Activated naive CD4-positive, alpha-beta T cell treated with anti-CD3 and anti-CD28 coated beads, Interleukin-2, amount 10 ng/mL, durations not matched to agents 7 days and 5 days (primary cell): ENCODE data around the gene PLA2G1B.

ENCODE experiments used
- CTCF ChIA-PET: fragments of 350-600 bp; sonication (Branson Sonifier 250); formaldehyde crosslinking; loops from one replicate; lab custom pipeline; 2021; ENCODE audit warnings: antibody characterized with exemption; lab: Charles Lee
- DNase-seq: peaks from one replicate; pipeline ENCODE4 v3.0.0-alpha.2; 2020
- H3K27ac Mint-ChIP-seq: one replicate; pipeline ENCODE4 v1.8.0; 2021; ENCODE audit warnings: mild to moderate bottlenecking, moderate library complexity, mixed read lengths
- H3K27me3 Mint-ChIP-seq: one replicate; pipeline ENCODE4 v1.8.0; 2021; ENCODE audit warnings: mild to moderate bottlenecking, mixed read lengths
- H3K36me3 Mint-ChIP-seq: one replicate; pipeline ENCODE4 v1.8.0; 2021; ENCODE audit warnings: mixed read lengths
- H3K4me1 Mint-ChIP-seq: one replicate; pipeline ENCODE4 v1.8.0; 2021; ENCODE audit warnings: mixed read lengths
- H3K4me3 Mint-ChIP-seq: one replicate; pipeline ENCODE4 v1.8.0; 2021; ENCODE audit warnings: mild to moderate bottlenecking, moderate library complexity, mixed read lengths
- H3K9me3 Mint-ChIP-seq: one replicate; pipeline ENCODE4 v1.8.0; 2021; ENCODE audit warnings: mixed read lengths

The PLA2G1B gene

DNA sequence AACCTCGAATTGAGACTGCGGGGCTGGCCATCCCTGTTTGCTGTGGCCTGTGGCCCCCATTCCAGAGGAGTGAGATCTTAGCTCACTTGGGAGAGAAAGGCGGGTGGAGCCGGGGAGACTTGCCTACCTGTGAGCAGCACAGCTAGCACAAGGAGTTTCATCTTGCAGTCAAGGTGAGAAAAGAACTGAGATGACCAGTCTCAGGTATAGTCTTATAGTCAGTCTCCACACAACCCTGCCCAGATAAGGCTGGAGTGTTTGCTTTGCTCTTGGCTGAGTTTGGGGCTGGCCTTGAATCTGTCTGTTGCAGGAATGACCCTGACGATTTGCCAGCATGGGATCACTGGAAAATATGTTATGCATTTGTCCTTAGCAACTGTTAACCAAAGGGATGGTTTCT is at the start of gene PLA2G1B:
PLA2G1B (minus strand) TSS at position 187 of the 400 bp plus-strand sequence; CDS start at position 161, 26 bp downstream.
- CTCF ChIA-PET, result interaction anchor here (0.9 to 1.9 kb wide), 4 partner anchors 26 to 321 kb away, joined by 3 to 14 read pairs (median 4); partner anchors contain the start of gene SIRT4
- Mint-ChIP-seq H3K9me3 (no peaks in the 10 kb centered on the region), H3K4me1 (peaks cover 8% of the 10 kb centered on the region), H3K27me3 (peaks cover 50% of the 10 kb centered on the region), H3K36me3 (no peaks in the 10 kb centered on the region), H3K27ac (no peak within 1 kb of the TSS), H3K4me3 (no peak within 1 kb of the TSS)
- DNase-seq, result no peak

DNA sequence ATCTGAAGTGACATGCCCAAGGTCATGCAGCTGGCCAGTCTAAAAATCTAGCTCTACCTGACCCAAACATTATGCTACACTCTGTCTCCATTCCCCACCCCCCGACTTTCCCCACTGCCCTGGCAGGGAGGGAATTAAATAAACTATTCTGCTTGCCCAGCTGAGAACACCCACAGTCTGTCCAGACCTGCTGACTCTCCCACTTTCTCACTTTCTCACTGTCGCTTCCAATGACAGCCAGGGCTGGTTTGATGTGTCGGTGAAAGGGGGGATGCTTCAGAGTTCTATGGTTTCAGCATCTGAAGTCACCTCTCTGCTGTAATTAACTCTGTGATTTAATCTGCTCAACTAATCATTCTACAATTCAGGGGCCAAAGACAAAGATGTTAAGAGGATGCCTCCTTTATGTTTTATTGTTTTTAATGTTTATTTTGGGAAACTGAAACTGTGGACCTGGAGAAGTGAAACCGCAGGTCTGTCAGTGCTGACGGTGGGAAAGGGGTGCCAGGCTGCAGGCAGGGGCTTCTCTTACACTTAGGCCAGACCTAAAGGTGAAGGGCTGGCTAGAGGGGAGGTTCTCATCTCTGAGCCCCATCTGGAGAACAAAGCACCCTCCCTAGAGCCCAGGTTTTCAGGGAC is 49.5 kb upstream of the PLA2G1B start:
- Mint-ChIP-seq H3K4me1 (no peaks in the 10 kb centered on the region), H3K27me3 (peaks cover 59% of the 10 kb centered on the region), H3K4me3 (no peak overlapping the region), H3K36me3 (no peaks in the 10 kb centered on the region), H3K9me3 (no peaks in the 10 kb centered on the region), H3K27ac (no peak overlapping the region)
- CTCF ChIA-PET, result no interaction called here
- no peak for DNase-seq

DNA sequence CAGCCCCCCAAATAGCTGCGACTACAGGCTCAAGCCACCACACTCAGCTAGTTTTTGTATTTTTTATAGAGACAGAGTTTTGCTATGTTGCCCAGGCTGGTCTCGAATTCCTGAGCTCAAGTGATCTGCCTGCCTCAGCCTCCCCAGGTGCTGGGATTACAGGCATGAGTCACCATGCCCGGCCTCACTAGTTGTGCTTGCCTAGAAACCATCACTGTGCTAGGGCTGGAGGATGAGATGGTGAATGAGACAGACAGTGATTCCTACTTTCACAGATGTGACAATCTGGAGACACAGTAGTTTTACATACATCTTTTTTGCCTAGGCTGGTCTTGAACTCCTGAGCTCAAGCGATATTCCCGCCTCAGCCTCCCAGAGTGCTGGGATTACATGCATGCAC is 48.8 kb upstream of the PLA2G1B start:
- Mint-ChIP-seq H3K36me3 (no peaks in the 10 kb centered on the region), H3K27me3 (peaks cover 64% of the 10 kb centered on the region), H3K4me3 (no peak overlapping the region), H3K9me3 (no peaks in the 10 kb centered on the region), H3K4me1 (no peaks in the 10 kb centered on the region), H3K27ac (no peak overlapping the region)
- no peak for DNase-seq
- CTCF ChIA-PET, result interaction anchor here (1.2 kb wide), 1 partner anchor 9 kb away, joined by 4 read pairs; no protein-coding TSS in a partner anchor

DNA sequence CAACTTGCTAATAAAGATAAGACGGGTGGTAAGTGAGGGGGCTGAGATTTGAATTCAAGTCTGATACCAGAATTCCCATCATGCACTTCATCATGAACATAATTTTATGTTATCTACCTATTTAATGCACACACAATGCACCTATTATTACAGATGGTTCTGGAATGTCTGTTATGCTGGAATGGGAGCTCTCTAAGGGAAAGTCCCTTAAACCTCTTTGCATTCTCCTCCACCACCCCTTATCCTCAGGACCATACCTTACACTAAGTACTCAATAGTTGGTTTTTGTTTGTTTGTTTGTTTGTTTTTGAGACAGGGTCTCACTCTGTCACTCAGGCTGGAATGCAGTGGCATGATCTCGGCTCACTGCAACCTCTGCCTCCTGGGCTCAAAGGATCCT is 48.4 kb upstream of the PLA2G1B start:
- no peaks in the 10 kb centered on the region for H3K9me3 Mint-ChIP-seq
- no peaks in the 10 kb centered on the region for H3K36me3 Mint-ChIP-seq
- H3K4me1 Mint-ChIP-seq, result no peaks in the 10 kb centered on the region
- CTCF ChIA-PET, result interaction anchor here (1.2 kb wide), 1 partner anchor 9 kb away, joined by 4 read pairs; no protein-coding TSS in a partner anchor
- no peak for DNase-seq
- peaks cover 67% of the 10 kb centered on the region for H3K27me3 Mint-ChIP-seq
- no peak overlapping the region for H3K4me3 Mint-ChIP-seq
- no peak overlapping the region for H3K27ac Mint-ChIP-seq

DNA sequence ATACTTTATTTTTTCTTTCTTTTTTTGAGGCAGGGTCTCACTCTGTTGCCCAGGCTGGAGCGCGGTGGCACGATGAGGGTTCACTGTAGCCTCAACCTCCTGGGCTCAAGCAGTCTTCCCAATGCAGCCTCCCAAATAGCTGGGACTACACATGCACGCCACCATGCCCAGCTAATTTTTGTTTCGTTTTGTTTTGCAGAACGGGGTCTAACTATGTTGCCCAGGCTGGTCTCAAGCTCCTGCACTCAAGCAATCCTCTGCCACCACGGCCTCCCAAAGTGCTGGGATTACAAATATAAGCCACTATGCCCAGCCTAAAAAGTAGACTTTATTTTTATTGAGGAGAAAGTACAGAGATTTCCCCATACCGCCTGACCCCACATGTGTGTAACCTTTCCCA is 46.1 kb upstream of the PLA2G1B start:
- no peak overlapping the region for H3K4me3 Mint-ChIP-seq
- H3K4me1 Mint-ChIP-seq, result peaks cover 13% of the 10 kb centered on the region
- H3K27me3 Mint-ChIP-seq, result peaks cover 75% of the 10 kb centered on the region
- H3K9me3 Mint-ChIP-seq, result no peaks in the 10 kb centered on the region
- CTCF ChIA-PET, result interaction anchor here (0.6 to 1.1 kb wide), 2 partner anchors 16 to 32 kb away, joined by 3 read pairs; no protein-coding TSS in a partner anchor
- H3K36me3 Mint-ChIP-seq, result no peaks in the 10 kb centered on the region
- H3K27ac Mint-ChIP-seq, result no peak overlapping the region
- DNase-seq, result no peak

DNA sequence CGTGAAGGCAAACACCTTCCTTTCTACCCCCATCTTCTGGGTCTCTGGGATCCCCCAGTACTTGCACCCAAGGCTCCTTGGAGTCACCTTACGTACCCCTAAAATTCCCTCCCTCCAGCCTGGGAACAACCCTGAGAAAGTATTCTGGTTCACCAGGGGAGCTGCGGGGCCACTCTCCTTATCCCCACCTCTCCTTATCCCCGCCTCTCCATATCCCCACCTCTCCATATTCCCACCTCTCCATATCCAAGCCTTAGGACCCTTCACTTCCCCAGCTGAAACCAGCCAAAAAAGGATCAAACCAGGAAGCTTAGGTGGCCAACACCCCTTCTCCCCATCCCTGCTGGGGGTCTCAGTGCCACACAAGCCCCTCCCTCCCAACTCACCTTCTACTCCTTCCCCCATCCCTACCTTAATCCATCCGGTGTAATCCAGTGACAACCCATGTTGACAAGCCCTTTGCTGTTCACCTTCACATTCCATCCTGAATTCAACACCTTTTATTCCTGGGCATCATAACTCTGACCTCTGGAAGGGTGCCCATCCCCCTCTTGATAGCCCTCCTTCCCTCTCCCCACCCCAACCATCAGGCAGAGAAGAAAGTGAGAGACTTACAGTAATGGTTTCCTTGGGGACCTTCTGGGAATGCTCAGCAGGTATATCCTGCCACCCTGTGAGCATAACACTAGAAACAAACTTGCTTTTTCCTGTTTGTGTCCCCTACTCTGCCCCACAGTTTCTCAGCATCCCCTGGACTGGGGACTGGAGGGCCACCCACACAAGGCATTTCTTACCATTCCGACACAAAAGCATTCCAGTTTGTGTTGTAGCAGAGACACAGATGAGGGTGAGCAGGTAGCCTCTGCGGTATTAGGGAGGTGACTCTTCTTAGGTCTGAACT is 43.0 kb upstream of the PLA2G1B start:
- CTCF ChIA-PET, result no interaction called here
- Mint-ChIP-seq H3K4me1 (peaks cover 17% of the 10 kb centered on the region), H3K9me3 (no peaks in the 10 kb centered on the region)

DNA sequence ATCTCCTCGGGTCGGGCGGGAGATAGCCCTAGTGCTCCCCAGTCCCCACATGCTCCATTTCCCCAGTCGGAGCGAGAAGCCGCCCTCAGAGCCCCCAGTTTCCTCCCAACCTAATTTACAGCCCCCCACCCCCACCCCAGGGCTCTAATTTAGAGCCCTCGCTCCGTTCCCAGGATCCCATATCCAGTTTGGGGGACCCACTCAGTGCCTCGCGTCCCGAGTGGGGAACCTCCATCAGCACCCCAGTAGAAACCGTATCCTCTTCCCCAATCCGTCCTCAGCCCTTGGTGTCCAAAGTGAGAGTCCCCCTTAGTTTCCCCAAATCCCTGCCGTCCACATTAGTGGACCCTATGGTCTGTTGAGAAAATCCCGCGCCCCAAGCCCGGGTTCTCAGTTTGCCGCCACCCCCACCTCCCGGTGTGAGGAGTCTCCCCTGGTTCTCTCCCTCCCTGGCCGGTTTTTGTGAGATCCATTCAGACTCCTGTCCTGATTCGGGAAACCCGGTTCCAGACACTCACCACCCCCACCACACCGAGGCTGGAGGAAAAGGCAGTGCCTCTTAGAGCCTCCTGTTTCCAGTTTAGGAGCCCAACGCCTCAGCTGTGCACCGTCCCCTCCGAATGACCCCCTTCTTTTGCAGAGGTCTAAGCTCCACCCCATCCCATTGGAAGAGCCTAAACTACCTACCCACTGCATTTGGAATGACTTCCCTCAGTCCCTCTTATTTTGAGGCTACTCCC is 42.2 kb upstream of the PLA2G1B start:
- peaks cover 17% of the 10 kb centered on the region for H3K4me1 Mint-ChIP-seq
- H3K9me3 Mint-ChIP-seq, result no peaks in the 10 kb centered on the region
- CTCF ChIA-PET, result no interaction called here
- H3K4me3 Mint-ChIP-seq, result peak overlapping the region; percentile 61
- no peak overlapping the region for H3K27ac Mint-ChIP-seq
- no peak for DNase-seq
- H3K27me3 Mint-ChIP-seq, result peaks cover 79% of the 10 kb centered on the region
- no peaks in the 10 kb centered on the region for H3K36me3 Mint-ChIP-seq

More for the DNA sequence above, 43.0 kb upstream of the PLA2G1B start:
- DNase-seq, result no peak
- H3K36me3 Mint-ChIP-seq, result no peaks in the 10 kb centered on the region
- peaks cover 79% of the 10 kb centered on the region for H3K27me3 Mint-ChIP-seq
- peak overlapping the region; percentile 17 for H3K4me3 Mint-ChIP-seq
- H3K27ac Mint-ChIP-seq, result no peak overlapping the region

DNA sequence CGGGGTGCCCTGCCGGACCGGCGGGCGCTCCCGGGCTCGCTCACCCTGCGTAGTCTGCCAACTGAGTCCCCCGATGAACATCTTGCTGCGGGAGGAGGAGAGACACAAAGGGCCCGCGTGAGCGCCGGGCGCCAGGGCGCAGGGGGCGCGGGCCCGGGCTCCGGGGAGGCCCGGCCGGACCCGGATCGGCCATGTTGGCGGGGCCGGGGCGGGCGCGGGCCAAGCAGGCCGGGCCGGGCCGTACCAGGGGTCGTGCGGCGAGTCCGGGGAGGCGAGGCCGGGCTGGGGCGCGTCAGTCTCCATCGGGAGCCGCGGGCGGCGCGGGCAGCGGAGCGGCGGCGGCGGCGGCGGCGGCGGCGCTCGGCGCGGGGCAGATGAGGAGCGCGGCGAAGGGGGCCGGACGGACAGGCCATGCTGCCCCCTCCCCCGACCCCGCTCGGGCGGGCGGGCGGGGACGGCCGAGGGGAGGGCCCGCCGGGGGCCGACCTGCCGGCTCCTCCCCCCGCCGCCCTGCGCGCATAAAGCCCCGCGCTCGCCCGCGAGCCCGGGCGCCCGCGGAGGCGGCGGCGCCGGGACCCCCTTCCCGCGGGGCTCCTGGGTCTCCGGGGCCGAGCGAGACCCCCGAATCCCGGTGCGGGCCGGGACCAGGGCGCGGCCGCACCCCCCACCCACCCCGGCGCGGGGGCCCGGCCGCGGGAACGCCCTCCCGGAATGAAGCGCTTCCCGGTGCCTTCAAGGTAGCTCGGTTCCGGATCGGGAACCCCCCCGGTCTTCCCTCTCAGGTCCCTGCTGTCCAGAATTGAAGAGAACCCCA is 41.4 kb upstream of the PLA2G1B start, which contains the start of gene MSI1:
MSI1 (minus strand) TSS at position 376 of the 814 bp plus-strand sequence; CDS start at position 303, 73 bp downstream.
- Mint-ChIP-seq H3K4me1 (peaks cover 17% of the 10 kb centered on the region), H3K36me3 (no peaks in the 10 kb centered on the region), H3K27ac (no peak within 1 kb of the TSS), H3K27me3 (peaks cover 80% of the 10 kb centered on the region), H3K4me3 (peak within 1 kb of the TSS; percentile 61), H3K9me3 (no peaks in the 10 kb centered on the region)
- CTCF ChIA-PET, result no interaction called here
- DNase-seq, result no peak

DNA sequence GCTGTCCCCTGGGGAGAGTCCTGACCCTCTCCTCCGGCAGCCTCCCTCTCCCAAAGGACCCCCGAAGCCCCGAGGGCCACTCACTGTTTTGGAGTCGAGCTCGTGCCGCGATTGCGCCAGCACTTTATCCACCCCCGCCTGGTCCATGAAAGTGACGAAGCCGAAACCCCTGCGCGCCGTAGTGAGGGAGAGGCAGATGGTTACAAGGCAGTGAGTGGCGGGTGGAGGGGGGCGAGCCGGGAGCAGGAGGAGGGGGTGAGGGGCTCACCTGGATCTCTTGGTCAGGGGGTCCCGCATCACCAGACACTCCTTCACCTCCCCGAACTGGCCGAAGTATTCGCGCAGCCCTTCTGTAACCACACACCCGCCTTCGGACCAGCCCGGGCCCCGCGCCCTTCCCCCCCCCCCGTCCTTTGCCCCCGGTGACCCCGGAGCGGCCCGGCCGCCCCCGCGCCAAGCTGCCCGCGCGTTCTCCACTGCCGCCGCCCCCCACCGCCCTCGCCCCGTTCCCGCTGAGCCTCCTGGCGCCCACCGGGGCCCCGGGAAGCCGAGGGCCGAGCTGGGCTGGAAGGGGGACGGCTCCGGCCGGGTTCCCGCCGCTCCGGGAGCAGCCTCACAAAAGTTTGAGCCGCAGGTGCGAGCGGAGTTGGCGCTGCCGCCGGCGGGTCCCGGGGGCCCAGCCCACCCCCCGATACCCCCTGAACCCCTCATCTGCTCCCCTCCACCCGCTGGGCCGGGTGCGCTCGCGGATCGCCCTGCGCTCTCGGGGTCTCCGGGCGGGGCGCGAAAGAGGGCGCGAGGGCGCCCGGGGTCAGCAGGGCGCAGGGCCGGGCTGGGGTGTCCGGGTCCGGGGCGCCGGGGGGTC is 40.6 kb upstream of the PLA2G1B start:
- Mint-ChIP-seq H3K9me3 (no peaks in the 10 kb centered on the region), H3K27ac (no peak overlapping the region), H3K4me1 (peaks cover 17% of the 10 kb centered on the region), H3K4me3 (peak overlapping the region; percentile 31), H3K36me3 (no peaks in the 10 kb centered on the region), H3K27me3 (peaks cover 85% of the 10 kb centered on the region)
- DNase-seq, result no peak
- CTCF ChIA-PET, result interaction anchor here (0.9 to 2.9 kb wide), 8 partner anchors 11 to 84 kb away, joined by 3 to 11 read pairs (median 4); no protein-coding TSS in a partner anchor

DNA sequence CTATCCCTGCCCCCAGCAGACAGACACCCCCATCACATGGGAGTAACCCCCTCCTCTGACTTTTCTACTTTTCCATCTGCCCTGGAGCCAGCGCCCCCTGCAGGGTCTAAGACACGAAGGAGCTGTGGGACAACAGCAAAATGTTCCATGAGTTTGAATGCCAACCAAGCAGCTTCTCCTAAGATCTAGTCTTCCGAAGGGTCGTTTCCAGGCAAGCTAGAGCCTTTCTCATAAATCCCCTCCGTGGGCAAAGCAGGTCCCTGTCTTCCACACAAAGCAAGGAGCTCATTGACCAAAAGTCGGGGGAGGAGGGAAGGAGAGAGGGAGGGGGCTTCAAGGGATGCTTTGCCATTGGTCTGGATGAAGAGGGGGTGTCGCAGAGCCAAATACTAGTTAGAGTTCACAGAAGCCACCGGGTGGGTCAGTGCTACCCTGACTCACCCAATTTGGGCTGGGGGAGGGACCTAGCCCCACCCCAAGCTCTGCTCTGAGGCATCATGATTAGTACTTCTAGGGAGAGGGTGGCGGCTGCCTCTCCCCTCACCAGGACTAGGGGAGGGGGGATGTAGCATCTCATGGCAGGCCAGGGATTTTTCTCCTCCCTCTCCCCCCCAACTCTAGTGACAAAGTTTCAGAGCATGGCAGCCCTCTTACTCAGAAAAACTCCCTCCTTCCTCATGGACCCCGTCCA is 39.8 kb upstream of the PLA2G1B start:
- H3K4me3 Mint-ChIP-seq, result peak overlapping the region; percentile 24
- H3K27me3 Mint-ChIP-seq, result peaks cover 89% of the 10 kb centered on the region
- no peaks in the 10 kb centered on the region for H3K36me3 Mint-ChIP-seq
- no peaks in the 10 kb centered on the region for H3K9me3 Mint-ChIP-seq
- CTCF ChIA-PET, result interaction anchor here (0.5 to 2.9 kb wide), 21 partner anchors 9 to 492 kb away, joined by 3 to 12 read pairs (median 4); no protein-coding TSS in a partner anchor
- peaks cover 17% of the 10 kb centered on the region for H3K4me1 Mint-ChIP-seq
- DNase-seq, result no peak
- no peak overlapping the region for H3K27ac Mint-ChIP-seq

DNA sequence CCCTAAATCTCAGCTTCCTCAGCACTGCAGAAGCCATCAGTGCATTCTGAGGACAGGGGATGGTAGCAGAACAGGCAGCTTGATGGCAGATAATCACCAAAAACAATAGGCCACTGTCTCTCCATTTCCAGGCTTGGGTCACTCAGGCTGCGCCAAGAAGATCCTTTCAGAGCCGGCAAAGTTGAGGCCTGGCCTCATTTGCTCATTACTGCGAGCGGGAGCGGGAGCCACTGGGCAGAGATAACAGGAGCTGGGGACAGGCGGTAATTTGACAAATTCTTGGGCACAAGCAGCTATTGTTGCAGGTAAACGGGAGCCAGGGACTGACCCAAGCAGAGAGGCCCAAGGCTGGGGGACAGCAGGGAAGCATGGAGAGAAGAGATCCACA is 39.3 kb upstream of the PLA2G1B start:
- peaks cover 20% of the 10 kb centered on the region for H3K4me1 Mint-ChIP-seq
- CTCF ChIA-PET, result interaction anchor here (0.5 to 2.9 kb wide), 18 partner anchors 9 to 492 kb away, joined by 3 to 12 read pairs (median 4); no protein-coding TSS in a partner anchor
- no peaks in the 10 kb centered on the region for H3K36me3 Mint-ChIP-seq
- H3K9me3 Mint-ChIP-seq, result no peaks in the 10 kb centered on the region
- no peak overlapping the region for H3K27ac Mint-ChIP-seq
- DNase-seq, result no peak
- no peak overlapping the region for H3K4me3 Mint-ChIP-seq
- peaks cover 90% of the 10 kb centered on the region for H3K27me3 Mint-ChIP-seq

DNA sequence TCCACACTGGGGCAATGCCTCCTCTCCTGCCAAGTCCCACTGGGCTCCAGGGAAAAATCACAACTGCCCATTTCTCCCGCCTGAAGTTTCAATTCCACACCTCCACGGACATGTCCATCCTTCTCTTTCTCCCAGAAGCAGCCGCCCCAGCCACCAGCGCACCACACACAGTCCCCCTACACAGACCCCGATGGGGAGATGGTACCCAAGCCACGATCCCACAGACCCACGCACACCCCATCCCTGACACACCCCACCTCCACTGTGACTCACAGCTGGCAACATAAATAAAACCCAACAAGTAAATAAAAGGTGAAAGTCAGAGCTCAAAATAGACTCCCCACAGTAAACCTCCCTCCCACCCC is 38.7 kb upstream of the PLA2G1B start:
- CTCF ChIA-PET, result interaction anchor here (0.9 to 2.9 kb wide), 8 partner anchors 9 to 284 kb away, joined by 3 to 12 read pairs (median 4); no protein-coding TSS in a partner anchor

More for the DNA sequence above, 38.7 kb upstream of the PLA2G1B start:
- Mint-ChIP-seq H3K4me1 (peaks cover 20% of the 10 kb centered on the region), H3K27me3 (peaks cover 90% of the 10 kb centered on the region), H3K27ac (no peak overlapping the region), H3K36me3 (no peaks in the 10 kb centered on the region), H3K9me3 (no peaks in the 10 kb centered on the region), H3K4me3 (no peak overlapping the region)
- no peak for DNase-seq
